ENCODE measurements around the gene TTN. TPM values are rescaled to one million over a fixed set of nuclear protein-coding genes. Genes with fewer than 3 reads are reported as not detected.
A peak's percentile ranks its signal among the peaks of the same experiment; 100 is the strongest.

Gene TTN
- total RNA-seq, 1 donor from 2014 or later: not detected

- Mint-ChIP-seq H3K27me3 (ENCODE audit: low read depth) (peaks cover 12% of the 10 kb centered on the region), H3K27ac (ENCODE audit: unreplicated experiment) (no peak overlapping the region)
Measured at GRCh38 chr2:178707476-178707875, 99.7 kb downstream of the TTN start.

GRCh38 chr2:178704876-178705275 lies 102.3 kb downstream of the TTN start:
- no peaks in the 10 kb centered on the region for H3K36me3 Mint-ChIP-seq (ENCODE audit: low read depth)
- H3K27ac Mint-ChIP-seq (ENCODE audit: unreplicated experiment): no peak overlapping the region
- peaks cover 17% of the 10 kb centered on the region for H3K27me3 Mint-ChIP-seq (ENCODE audit: low read depth)
- H3K4me3 Mint-ChIP-seq (ENCODE audit: unreplicated experiment): no peak overlapping the region
- no peaks in the 10 kb centered on the region for H3K4me1 Mint-ChIP-seq (ENCODE audit: low read depth)
- H3K9me3 Mint-ChIP-seq (ENCODE audit: low read depth): peaks cover 2% of the 10 kb centered on the region
- TF ChIP-seq CTCF (IDR thresholded peaks at IDR 0.05): no peak
- DNase-seq (ENCODE audit: low spot score): no peak

More at GRCh38 chr2:178707476-178707875, 99.7 kb downstream of the TTN start:
- no peak for DNase-seq (ENCODE audit: low spot score)
- no peaks in the 10 kb centered on the region for H3K9me3 Mint-ChIP-seq (ENCODE audit: low read depth)
- no peak overlapping the region for H3K4me3 Mint-ChIP-seq (ENCODE audit: unreplicated experiment)
- H3K4me1 Mint-ChIP-seq (ENCODE audit: low read depth): no peaks in the 10 kb centered on the region
- TF ChIP-seq CTCF (IDR thresholded peaks at IDR 0.05): no peak
- H3K36me3 Mint-ChIP-seq (ENCODE audit: low read depth): no peaks in the 10 kb centered on the region

GRCh38 chr2:178702361-178702760 lies 104.9 kb downstream of the TTN start:
- Mint-ChIP-seq H3K36me3 (ENCODE audit: low read depth) (no peaks in the 10 kb centered on the region), H3K27me3 (ENCODE audit: low read depth) (peaks cover 14% of the 10 kb centered on the region), H3K4me1 (ENCODE audit: low read depth) (no peaks in the 10 kb centered on the region), H3K9me3 (ENCODE audit: low read depth) (peaks cover 2% of the 10 kb centered on the region), H3K27ac (ENCODE audit: unreplicated experiment) (no peak overlapping the region), H3K4me3 (ENCODE audit: unreplicated experiment) (no peak overlapping the region)
- no peak for TF ChIP-seq CTCF (IDR thresholded peaks at IDR 0.05)
- DNase-seq (ENCODE audit: low spot score): no peak

GRCh38 chr2:178700922-178701342 lies 106.3 kb downstream of the TTN start:
- no peak for DNase-seq (ENCODE audit: low spot score)
- TF ChIP-seq CTCF (IDR thresholded peaks at IDR 0.05): peak; percentile 86
- H3K36me3 Mint-ChIP-seq (ENCODE audit: low read depth): no peaks in the 10 kb centered on the region

GRCh38 chr2:178700136-178700535 lies 107.1 kb downstream of the TTN start:
- H3K9me3 Mint-ChIP-seq (ENCODE audit: low read depth): peaks cover 2% of the 10 kb centered on the region
- no peak overlapping the region for H3K27ac Mint-ChIP-seq (ENCODE audit: unreplicated experiment)
- DNase-seq (ENCODE audit: low spot score): no peak
- H3K4me3 Mint-ChIP-seq (ENCODE audit: unreplicated experiment): no peak overlapping the region
- no peak for TF ChIP-seq CTCF (IDR thresholded peaks at IDR 0.05)
- H3K4me1 Mint-ChIP-seq (ENCODE audit: low read depth): no peaks in the 10 kb centered on the region
- H3K27me3 Mint-ChIP-seq (ENCODE audit: low read depth): peaks cover 14% of the 10 kb centered on the region
- no peaks in the 10 kb centered on the region for H3K36me3 Mint-ChIP-seq (ENCODE audit: low read depth)

More at GRCh38 chr2:178700922-178701342, 106.3 kb downstream of the TTN start:
- Mint-ChIP-seq H3K27ac (ENCODE audit: unreplicated experiment) (no peak overlapping the region), H3K4me3 (ENCODE audit: unreplicated experiment) (no peak overlapping the region), H3K4me1 (ENCODE audit: low read depth) (no peaks in the 10 kb centered on the region), H3K9me3 (ENCODE audit: low read depth) (peaks cover 2% of the 10 kb centered on the region), H3K27me3 (ENCODE audit: low read depth) (peaks cover 12% of the 10 kb centered on the region)

Measured in chondrocyte (in vitro differentiated cells).